HUES48 (cell line): ENCODE results near the gene EMX1.

ENCODE experiments used
- H3K27ac ChIP-seq: one replicate; pipeline ENCODE4 v1.7.0; 2013; ENCODE audit warnings: low read depth, low read length, inconsistent platforms
- H3K27me3 ChIP-seq: 2 replicates; pipeline ENCODE4 v1.6.1; 2013; ENCODE audit warnings: mild to moderate bottlenecking, low read length; ENCODE audit not compliant: control insufficient read depth, insufficient read depth
- H3K36me3 ChIP-seq: 2 replicates; pipeline ENCODE4 v1.6.1; 2013; ENCODE audit warnings: low read length; ENCODE audit not compliant: control insufficient read depth, insufficient read depth
- H3K4me1 ChIP-seq: 2 replicates; pipeline ENCODE4 v1.6.1; 2013; ENCODE audit warnings: mild to moderate bottlenecking, low read length; ENCODE audit not compliant: control insufficient read depth, insufficient read depth
- H3K4me3 ChIP-seq: 2 replicates; pipeline ENCODE4 v1.5.1; 2013; ENCODE audit warnings: mild to moderate bottlenecking, low read depth, low read length
- H3K9ac ChIP-seq: 2 replicates; pipeline ENCODE4 v1.6.1; 2013; ENCODE audit warnings: mild to moderate bottlenecking, low read depth, low read length, moderate library complexity
- H3K9me3 ChIP-seq: 2 replicates; pipeline ENCODE4 v1.6.1; 2013; ENCODE audit warnings: low read length; ENCODE audit not compliant: control insufficient read depth, insufficient read depth

Gene EMX1

DNA sequence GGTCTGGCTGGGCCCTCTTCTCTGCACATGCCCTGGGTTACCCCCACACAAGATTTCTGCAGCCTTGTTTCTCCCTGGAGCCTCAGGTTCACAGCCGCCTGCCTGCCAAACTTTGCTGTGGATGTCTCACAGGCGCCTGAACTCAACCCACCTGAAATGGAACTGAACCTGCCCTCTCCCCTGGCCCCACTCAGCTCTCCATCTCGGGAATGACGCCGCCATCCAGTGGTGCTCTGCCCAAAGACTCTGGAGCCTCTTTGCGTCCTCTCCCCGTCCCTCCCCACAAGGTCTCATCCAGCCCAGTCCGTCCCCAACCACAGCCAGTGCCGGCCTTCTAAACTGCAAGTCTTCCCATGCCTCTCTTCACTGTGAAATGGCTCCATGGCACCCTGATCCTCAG is 29.1 kb downstream of the EMX1 start:
- peaks cover 7% of the 10 kb centered on the region; the same call in 1 of the 2 replicates for H3K36me3 ChIP-seq
- H3K9me3 ChIP-seq, result no peaks in the 10 kb centered on the region
- no peak overlapping the region for H3K27ac ChIP-seq
- H3K4me3 ChIP-seq, result no peak overlapping the region
- peaks cover 11% of the 10 kb centered on the region for H3K4me1 ChIP-seq
- no peak overlapping the region for H3K9ac ChIP-seq
- H3K27me3 ChIP-seq, result no peaks in the 10 kb centered on the region

DNA sequence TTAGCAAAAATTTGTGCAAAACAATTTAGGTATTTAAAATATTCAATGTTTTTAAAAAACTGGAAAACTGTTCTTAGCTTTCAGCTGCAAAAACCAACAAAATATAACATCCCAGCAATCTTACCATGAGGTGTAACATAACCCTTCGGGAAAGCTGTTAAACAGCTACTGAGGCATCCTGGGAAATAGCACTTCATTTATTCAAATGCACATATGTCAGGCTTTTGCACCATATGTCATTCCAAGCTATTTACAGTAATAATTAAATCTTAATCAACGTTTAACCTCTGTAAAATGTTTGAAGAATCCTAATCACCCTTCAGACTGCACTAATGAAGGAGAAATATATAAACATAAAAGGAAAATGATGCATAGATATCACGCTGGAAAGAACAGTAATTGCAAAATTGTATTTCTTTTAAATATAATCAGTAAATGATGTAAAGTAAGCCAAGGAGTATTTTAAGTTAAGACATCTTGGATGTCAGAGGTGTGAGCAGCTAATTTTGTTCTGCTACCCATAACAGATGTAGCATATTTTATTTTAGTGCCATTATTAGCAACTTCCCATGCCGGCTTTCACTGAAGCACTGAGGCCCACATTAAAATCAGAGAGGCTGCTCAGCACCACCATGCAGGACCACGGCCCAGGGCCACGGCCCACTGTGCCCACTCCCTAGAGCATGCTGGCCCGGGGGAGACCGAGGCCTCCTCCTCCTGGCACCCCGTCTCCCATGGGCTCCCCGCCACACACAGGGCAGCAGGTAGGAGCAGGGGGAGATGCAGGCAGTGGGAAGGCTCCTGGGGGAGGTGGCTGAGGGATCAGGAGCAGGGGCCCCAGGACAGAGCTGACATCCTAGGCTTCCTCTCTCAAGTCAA is 30.9 kb downstream of the EMX1 start:
- Histone ChIP-seq H3K36me3 (peaks cover 7% of the 10 kb centered on the region; the same call in 1 of the 2 replicates), H3K27ac (no peak overlapping the region), H3K4me1 (peaks cover 23% of the 10 kb centered on the region), H3K9ac (no peak overlapping the region), H3K27me3 (no peaks in the 10 kb centered on the region), H3K9me3 (no peaks in the 10 kb centered on the region), H3K4me3 (no peak overlapping the region)

DNA sequence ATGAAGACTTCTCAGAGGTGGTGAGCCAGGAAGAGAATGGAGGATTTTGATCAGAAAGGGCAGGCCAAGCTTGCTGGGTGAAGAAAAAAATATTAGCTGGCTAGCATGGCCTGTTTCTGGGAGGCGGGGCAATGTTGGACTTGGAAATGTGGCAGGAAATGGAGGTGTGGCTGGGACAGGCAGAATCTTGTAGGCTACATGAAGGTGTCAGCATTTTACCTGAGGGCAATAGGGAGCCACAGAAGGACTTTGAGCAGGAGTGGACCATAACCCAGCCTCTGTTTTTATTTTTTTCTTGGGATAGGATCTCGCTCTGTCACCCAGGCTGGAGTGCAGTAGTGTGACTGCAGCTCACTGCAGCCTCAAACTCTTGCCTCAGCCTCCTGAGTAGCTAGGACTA is 31.7 kb downstream of the EMX1 start:
- peaks cover 23% of the 10 kb centered on the region for H3K4me1 ChIP-seq
- H3K27me3 ChIP-seq, result no peaks in the 10 kb centered on the region
- H3K9me3 ChIP-seq, result no peaks in the 10 kb centered on the region
- H3K36me3 ChIP-seq, result peaks cover 4% of the 10 kb centered on the region; the same call in 1 of the 2 replicates
- no peak overlapping the region for H3K4me3 ChIP-seq
- H3K9ac ChIP-seq, result no peak overlapping the region
- no peak overlapping the region for H3K27ac ChIP-seq

DNA sequence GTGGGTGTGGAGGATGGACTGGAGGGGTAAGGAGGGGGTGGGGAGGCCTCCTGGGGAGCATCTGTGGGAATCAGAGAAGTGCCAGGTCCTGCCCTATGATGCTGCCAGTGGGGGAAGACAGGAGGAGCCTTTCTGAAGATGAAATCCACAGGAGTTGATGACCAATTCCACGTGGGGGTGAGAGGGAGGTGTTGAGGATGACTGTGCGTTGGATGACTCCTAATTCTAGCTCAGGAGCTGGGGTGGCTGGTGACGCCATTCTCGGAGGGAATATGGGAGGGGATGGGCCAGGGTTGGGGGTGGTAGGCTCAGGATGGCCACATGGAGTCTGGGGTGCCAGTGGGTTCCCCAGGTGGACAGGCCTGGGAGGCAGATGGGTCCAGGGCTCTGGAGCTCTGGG is 32.3 kb downstream of the EMX1 start:
- Histone ChIP-seq H3K27ac (no peak overlapping the region), H3K9ac (no peak overlapping the region), H3K4me3 (no peak overlapping the region), H3K27me3 (no peaks in the 10 kb centered on the region), H3K36me3 (peaks cover 2% of the 10 kb centered on the region; the same call in 1 of the 2 replicates), H3K9me3 (no peaks in the 10 kb centered on the region), H3K4me1 (peaks cover 23% of the 10 kb centered on the region)

DNA sequence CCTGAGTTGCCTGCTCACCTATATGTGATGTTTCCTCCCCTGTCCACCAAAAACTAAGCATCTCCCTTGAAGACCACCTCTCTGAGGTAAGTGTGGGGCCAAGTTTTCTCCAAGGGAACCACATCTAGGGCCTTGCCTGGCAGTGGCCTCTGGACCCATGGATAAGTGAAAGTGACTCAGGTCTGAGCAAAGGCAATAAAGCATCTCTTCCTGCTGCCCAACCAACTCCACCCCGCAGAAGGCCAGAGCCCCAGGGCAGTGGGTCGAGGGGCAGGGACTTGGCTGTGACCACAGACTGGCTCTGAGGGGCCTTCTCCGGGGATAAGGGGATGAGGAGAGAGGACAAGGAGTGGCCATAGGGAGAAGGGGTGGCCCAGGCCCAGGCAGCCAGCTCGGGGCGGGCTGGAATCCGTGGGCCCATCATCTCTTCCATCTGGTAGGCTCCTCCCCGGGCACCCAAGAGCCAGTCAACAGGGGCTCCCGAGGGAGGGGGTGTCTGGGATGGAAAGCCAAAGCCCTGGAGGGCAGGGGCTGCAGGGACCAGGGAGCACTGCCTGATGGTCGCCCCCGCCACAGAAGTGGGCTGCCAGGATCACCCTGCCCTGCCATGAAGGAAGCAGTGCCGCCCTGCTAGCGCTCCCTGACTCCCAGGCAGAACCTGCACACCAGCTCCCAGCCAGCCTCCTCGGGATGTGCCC is 33.4 kb downstream of the EMX1 start:
- Histone ChIP-seq H3K4me3 (no peak overlapping the region), H3K36me3 (no peaks in the 10 kb centered on the region), H3K9me3 (no peaks in the 10 kb centered on the region), H3K27me3 (no peaks in the 10 kb centered on the region), H3K9ac (no peak overlapping the region), H3K27ac (peak overlapping the region; percentile 62), H3K4me1 (peaks cover 23% of the 10 kb centered on the region)

DNA sequence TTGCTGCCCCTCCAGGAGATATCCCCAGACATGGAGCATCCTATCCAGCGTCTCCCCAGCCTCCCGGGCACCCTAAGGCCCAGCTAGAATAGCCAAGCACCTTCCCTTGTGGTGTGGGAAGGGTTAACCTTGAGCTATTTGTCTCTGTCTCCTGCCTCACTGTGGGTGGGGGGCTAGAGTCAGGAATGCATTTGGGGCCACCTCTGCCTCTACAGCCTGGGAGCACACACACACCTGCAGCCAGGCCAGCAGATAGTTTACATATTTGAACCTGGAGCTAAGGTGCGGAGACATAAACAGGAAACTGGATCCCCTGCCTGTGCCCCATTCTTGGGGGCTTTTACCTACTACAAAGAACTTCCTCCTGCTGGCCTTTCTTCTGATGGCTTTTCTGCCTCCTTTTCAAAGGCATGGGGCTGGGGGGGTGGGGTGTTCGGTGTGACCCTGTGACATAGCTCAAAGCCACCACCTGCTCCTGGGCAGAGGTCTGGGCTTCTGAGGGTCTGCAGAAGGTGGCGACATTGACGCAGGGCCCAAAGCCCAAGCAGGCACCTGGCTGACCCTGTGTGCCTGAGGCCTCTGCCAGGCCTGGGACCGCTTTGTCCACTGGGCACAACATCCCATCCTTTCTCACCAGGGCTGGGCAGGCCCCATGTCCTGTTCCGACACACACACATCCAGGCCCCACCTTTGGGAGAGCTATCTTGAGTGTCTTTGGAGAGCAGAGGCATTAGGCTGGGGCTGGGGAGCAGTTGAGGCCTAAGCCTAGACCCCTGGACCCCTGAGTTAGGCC is 34.2 kb downstream of the EMX1 start:
- Histone ChIP-seq H3K9me3 (no peaks in the 10 kb centered on the region), H3K27me3 (no peaks in the 10 kb centered on the region), H3K27ac (peak overlapping the region; percentile 90), H3K9ac (0 out of 2 replicates have a peak overlapping the region, but pooled peaks have one; percentile 5), H3K4me3 (no peak overlapping the region), H3K36me3 (no peaks in the 10 kb centered on the region), H3K4me1 (peaks cover 23% of the 10 kb centered on the region)

DNA sequence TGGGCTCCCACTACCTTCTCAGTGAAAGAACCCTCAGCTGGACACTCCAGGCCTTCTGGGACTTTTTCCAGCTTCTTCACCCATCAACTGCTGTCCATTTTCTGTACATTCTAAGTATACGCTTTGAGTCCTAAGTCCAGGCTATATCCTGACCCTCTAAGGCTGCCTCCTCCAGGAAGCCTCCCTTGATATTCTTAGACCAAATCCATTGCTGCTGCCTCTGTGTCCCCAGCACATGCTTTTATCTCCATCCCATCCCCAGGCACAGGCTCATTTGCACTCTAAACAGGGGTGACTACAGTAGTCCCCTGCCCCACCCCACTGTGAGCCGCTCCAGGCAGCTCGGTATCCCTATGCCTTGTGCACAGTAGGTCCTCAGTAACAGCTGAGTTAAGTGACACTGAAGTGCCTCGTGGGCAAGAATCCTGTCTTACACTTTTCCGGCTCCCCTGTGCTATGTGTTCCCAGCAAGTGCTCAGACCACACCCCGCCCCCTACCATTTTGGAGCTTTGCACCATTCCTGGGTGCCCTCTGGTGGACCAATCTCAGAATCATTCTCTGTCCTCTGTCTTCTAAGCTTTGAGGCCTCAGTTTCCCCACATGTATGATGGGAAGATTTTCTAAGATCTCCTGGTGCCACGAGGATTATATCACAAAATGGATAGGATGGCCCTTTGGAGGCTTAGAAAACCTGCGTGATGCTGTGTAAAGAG is 34.9 kb downstream of the EMX1 start:
- Histone ChIP-seq H3K4me3 (no peak overlapping the region), H3K9me3 (no peaks in the 10 kb centered on the region), H3K36me3 (no peaks in the 10 kb centered on the region), H3K27me3 (no peaks in the 10 kb centered on the region), H3K9ac (0 out of 2 replicates have a peak overlapping the region, but pooled peaks have one; percentile 5), H3K27ac (peak overlapping the region; percentile 90), H3K4me1 (peaks cover 23% of the 10 kb centered on the region)

DNA sequence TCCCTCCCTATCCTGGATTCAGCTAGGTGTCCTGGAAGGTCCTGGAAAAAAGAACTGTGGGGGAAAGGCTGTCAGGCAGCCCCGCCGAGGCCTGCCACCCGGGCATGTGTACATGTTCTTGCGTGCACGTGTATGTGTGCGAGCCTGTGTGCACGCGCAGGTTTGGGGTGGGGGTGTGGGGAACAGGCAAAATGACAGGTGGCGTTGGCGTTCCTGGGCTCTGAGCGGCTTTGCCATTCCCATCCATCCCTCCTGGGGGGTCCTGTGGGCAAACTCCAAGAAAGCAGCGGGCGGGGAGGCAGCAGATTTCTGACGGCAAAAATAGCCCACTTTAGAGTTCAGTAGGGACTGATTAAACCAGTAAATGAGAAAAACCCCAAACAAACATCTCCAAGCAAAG is 35.6 kb downstream of the EMX1 start:
- Histone ChIP-seq H3K9ac (no peak overlapping the region), H3K9me3 (no peaks in the 10 kb centered on the region), H3K27me3 (no peaks in the 10 kb centered on the region), H3K36me3 (no peaks in the 10 kb centered on the region), H3K4me3 (no peak overlapping the region), H3K27ac (no peak overlapping the region), H3K4me1 (peaks cover 23% of the 10 kb centered on the region)

DNA sequence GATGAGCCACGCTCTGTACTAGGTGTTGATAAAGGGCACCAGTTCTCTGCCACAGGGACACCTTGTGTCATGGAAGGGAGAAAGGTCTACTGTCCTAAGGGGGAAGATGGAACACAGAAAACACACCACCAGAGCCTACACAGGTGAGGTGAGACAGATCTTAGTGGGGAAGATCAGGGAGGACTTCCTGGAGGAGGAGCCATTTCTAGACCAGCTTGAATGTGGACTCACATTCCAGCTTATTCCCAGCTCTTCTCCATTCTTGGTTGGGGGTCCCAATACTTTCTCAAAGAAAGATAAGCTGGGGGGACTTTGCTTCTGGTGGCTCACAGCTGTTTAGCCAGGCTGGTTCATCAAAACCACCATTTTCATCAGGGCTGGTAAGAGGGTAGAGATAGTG is 36.2 kb downstream of the EMX1 start:
- no peaks in the 10 kb centered on the region for H3K36me3 ChIP-seq
- H3K27ac ChIP-seq, result no peak overlapping the region
- no peaks in the 10 kb centered on the region for H3K27me3 ChIP-seq
- H3K4me1 ChIP-seq, result peaks cover 23% of the 10 kb centered on the region
- no peaks in the 10 kb centered on the region for H3K9me3 ChIP-seq
- no peak overlapping the region for H3K9ac ChIP-seq
- no peak overlapping the region for H3K4me3 ChIP-seq

DNA sequence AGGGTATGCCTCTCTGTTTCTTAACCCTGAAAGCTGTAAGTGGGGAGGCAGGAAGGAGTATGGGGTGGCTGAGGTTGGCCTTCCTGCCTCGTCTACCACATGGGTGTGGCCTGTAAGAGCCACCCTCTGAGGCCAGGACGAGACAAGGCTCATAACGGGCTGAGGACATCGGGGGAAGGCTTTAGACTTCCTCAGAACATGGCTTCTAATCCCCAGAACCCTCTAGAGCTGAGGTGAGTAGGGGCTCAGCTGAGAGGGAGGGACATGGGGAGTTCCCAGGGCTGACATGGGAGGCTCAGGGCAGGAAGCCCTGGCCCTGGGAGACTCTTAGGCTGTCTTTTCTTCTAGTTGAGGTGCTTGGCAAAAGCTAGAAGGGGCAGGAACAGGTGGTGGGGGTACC is 36.7 kb downstream of the EMX1 start:
- no peaks in the 10 kb centered on the region for H3K27me3 ChIP-seq
- H3K4me1 ChIP-seq, result peaks cover 23% of the 10 kb centered on the region
- H3K9ac ChIP-seq, result no peak overlapping the region
- no peak overlapping the region for H3K27ac ChIP-seq
- H3K9me3 ChIP-seq, result no peaks in the 10 kb centered on the region
- H3K4me3 ChIP-seq, result no peak overlapping the region
- H3K36me3 ChIP-seq, result no peaks in the 10 kb centered on the region
